RWPE1 (cell line): ENCODE data around the gene GRAMD2B.

ENCODE experiments used
- CTCF ChIA-PET: fragments of 350-600 bp; sonication (Branson Sonifier 250); formaldehyde crosslinking; extraction: SDS; loops from one replicate; lab custom pipeline; 2021; lab: Yijun Ruan, JAX
- POLR2A ChIA-PET: fragments of 400-600 bp; formaldehyde crosslinking; extraction: SDS; loops from one replicate; lab custom pipeline; 2020; ENCODE audit warnings: antibody characterized with exemption; ENCODE audit not compliant: low non-redundant PET; lab: Yijun Ruan, JAX
- DNase-seq: peaks from one replicate; pipeline ENCODE4 v3.0.0; 2012; ENCODE audit warnings: low spot score
- H3K27ac ChIP-seq: fragments of 450-650 bp; 2 replicates; pipeline ENCODE4 v1.5.1; 2017
- CTCF ChIP-seq: fragments of 450-650 bp; conservative IDR thresholded peaks from 2 replicates; pipeline ENCODE4 v1.5.1; 2017; ENCODE audit warnings: low read depth, mild to moderate bottlenecking

GRAMD2B gene

GRCh38 chr5:126477294-126478117, 54.3 kb downstream of the GRAMD2B start:
- ChIA-PET POLR2A (no interaction called here), CTCF (interaction anchor here (0.6 kb wide), 2 partner anchors 22 to 549 kb away, joined by 3 read pairs; no protein-coding TSS in a partner anchor)
- no peak for DNase-seq
- no peak for TF ChIP-seq CTCF
- H3K27ac ChIP-seq: no peak overlapping the region

- ChIA-PET POLR2A (no interaction called here), CTCF (no interaction called here)
- H3K27ac ChIP-seq: no peak overlapping the region
- no peak for DNase-seq
- no peak for TF ChIP-seq CTCF
Observed at GRCh38 chr5:126479810-126480209, 56.6 kb downstream of the GRAMD2B start.

- no peak overlapping the region for H3K27ac ChIP-seq
- POLR2A ChIA-PET: no interaction called here
- CTCF ChIA-PET: interaction anchor here (0.7 kb wide), 1 partner anchor 65 kb away, joined by 3 read pairs; no protein-coding TSS in a partner anchor
- no peak for DNase-seq
- no peak for TF ChIP-seq CTCF
Observed at GRCh38 chr5:126480824-126481223, 57.6 kb downstream of the GRAMD2B start.

- ChIA-PET CTCF (interaction anchor here (0.7 kb wide), 1 partner anchor 65 kb away, joined by 3 read pairs; no protein-coding TSS in a partner anchor), POLR2A (no interaction called here)
- no peak for DNase-seq
- H3K27ac ChIP-seq: no peak overlapping the region
- no peak for TF ChIP-seq CTCF
Observed at GRCh38 chr5:126481243-126481642, 58.0 kb downstream of the GRAMD2B start.

GRCh38 chr5:126482591-126482990, 59.4 kb downstream of the GRAMD2B start:
- CTCF ChIA-PET: interaction anchor here (0.6 to 0.9 kb wide), 2 partner anchors 12 to 632 kb away, joined by 3 read pairs; no protein-coding TSS in a partner anchor
- POLR2A ChIA-PET: no interaction called here

GRCh38 chr5:126483156-126483555, 59.9 kb downstream of the GRAMD2B start:
- ChIA-PET CTCF (no interaction called here), POLR2A (no interaction called here)
- no peak for DNase-seq
- H3K27ac ChIP-seq: no peak overlapping the region
- no peak for TF ChIP-seq CTCF

More at GRCh38 chr5:126482591-126482990, 59.4 kb downstream of the GRAMD2B start:
- no peak for TF ChIP-seq CTCF
- H3K27ac ChIP-seq: no peak overlapping the region
- DNase-seq: no peak
